Measurements from ENCODE around the gene IL4I1.
"Not testable (repeated sequence)": the region's sequence is repeated elsewhere in the genome, so short reads cannot be mapped to it uniquely, and the experiment has no call there.

IL4I1 gene

GRCh38 chr19:49896863-49897621, at the start of gene IL4I1:
Gene IL4I1, minus strand, starts transcription at chr19:49896887. Its CDS starts 727 bp downstream, at chr19:49896160.
- peak; percentile 27 for DNase-seq

GRCh38 chr19:49946415-49946814, 49.7 kb upstream of the IL4I1 start:
- DNase-seq = no peak

- DNase-seq = not testable (repeated sequence)
Observed at GRCh38 chr19:49944567-49944966, 47.9 kb upstream of the IL4I1 start.

- no peak for DNase-seq
Observed at GRCh38 chr19:49940482-49940791, 43.8 kb upstream of the IL4I1 start.

- DNase-seq = no peak
Observed at GRCh38 chr19:49939721-49940481, 43.2 kb upstream of the IL4I1 start.

GRCh38 chr19:49938662-49939061, 42.0 kb upstream of the IL4I1 start:
- DNase-seq = no peak

GRCh38 chr19:49937750-49938381, 41.2 kb upstream of the IL4I1 start:
- peak; percentile 72 for DNase-seq

GRCh38 chr19:49936549-49936948, 39.9 kb upstream of the IL4I1 start:
- no peak for DNase-seq

GRCh38 chr19:49933643-49934042, 37.0 kb upstream of the IL4I1 start:
- no peak for DNase-seq

- DNase-seq = no peak
Observed at GRCh38 chr19:49932731-49933131, 36.0 kb upstream of the IL4I1 start.

- DNase-seq = no peak
Observed at GRCh38 chr19:49932041-49932451, 35.4 kb upstream of the IL4I1 start.

GRCh38 chr19:49931293-49932040, 34.8 kb upstream of the IL4I1 start:
- no peak for DNase-seq

GRCh38 chr19:49930483-49931011, 33.9 kb upstream of the IL4I1 start:
- no peak for DNase-seq

GRCh38 chr19:49929611-49930482, 33.2 kb upstream of the IL4I1 start:
- peak; percentile 92 for DNase-seq

- peak; percentile 91 for DNase-seq
Observed at GRCh38 chr19:49929121-49929610, 32.5 kb upstream of the IL4I1 start, which contains the start of the genes ATF5 and NUP62. Gene ATF5, plus strand, starts transcription at chr19:49929205. Its CDS starts 1,646 bp downstream, at chr19:49930851. Gene NUP62, minus strand, starts transcription at chr19:49929504. Its CDS starts 19,697 bp downstream, at chr19:49909807.

- DNase-seq = no peak
Observed at GRCh38 chr19:49927526-49928264, 31.0 kb upstream of the IL4I1 start.

GRCh38 chr19:49926515-49926914, 29.8 kb upstream of the IL4I1 start:
- no peak for DNase-seq

- no peak for DNase-seq
Observed at GRCh38 chr19:49925486-49925885, 28.8 kb upstream of the IL4I1 start.

- not testable (repeated sequence) for DNase-seq
Observed at GRCh38 chr19:49924881-49925210, 28.2 kb upstream of the IL4I1 start.

- DNase-seq = no peak
Observed at GRCh38 chr19:49924004-49924880, 27.6 kb upstream of the IL4I1 start.
